MM.1S (cell line): ENCODE data around the gene PLTP.

Experiments
- DNase-seq: peaks from one replicate; pipeline ENCODE4 v3.0.0-alpha.2; 2015
- H2AFZ ChIP-seq: fragments of 300-600 bp; sonication (generic); 2 replicates; pipeline ENCODE4 v1.6.0; 2016; ENCODE audit warnings: antibody characterized with exemption, low read length
- H3F3A ChIP-seq: fragments of 300-600 bp; sonication (generic); 2 replicates; pipeline ENCODE4 v1.6.1; 2016; ENCODE audit warnings: mild to moderate bottlenecking, antibody characterized with exemption, low read length, moderate library complexity, mixed read lengths; ENCODE audit not compliant: insufficient read depth
- H3K27ac ChIP-seq: fragments of 300-600 bp; sonication (generic); 2 replicates; pipeline ENCODE4 v1.5.1; 2016; ENCODE audit warnings: mild to moderate bottlenecking, low read length
- H3K27me3 ChIP-seq: fragments of 300-600 bp; sonication (generic); replicated peaks from 2 replicates; pipeline ENCODE4 v1.6.0; 2016; ENCODE audit warnings: low read length; ENCODE audit not compliant: insufficient read depth
- H3K36me3 ChIP-seq: fragments of 300-600 bp; sonication (generic); replicated peaks from 2 replicates; pipeline ENCODE4 v1.6.1; 2016; ENCODE audit warnings: mild to moderate bottlenecking, low read length, mixed read lengths; ENCODE audit not compliant: insufficient read depth
- H3K4me1 ChIP-seq: fragments of 300-600 bp; sonication (generic); 2 replicates; pipeline ENCODE4 v1.6.1; 2016; ENCODE audit warnings: low read length, mixed read lengths
- H3K4me2 ChIP-seq: fragments of 300-600 bp; sonication (generic); 2 replicates; pipeline ENCODE4 v1.6.0; 2016; ENCODE audit warnings: low read depth, low read length
- H3K4me3 ChIP-seq: fragments of 300-600 bp; sonication (generic); 2 replicates; pipeline ENCODE4 v1.5.1; 2016; ENCODE audit warnings: low read length, mixed read lengths
- H3K79me2 ChIP-seq: fragments of 300-600 bp; sonication (generic); 2 replicates; pipeline ENCODE4 v1.6.1; 2016; ENCODE audit warnings: mixed run types, low read length, mixed read lengths
- H3K9ac ChIP-seq: fragments of 300-600 bp; sonication (generic); 2 replicates; pipeline ENCODE4 v1.6.1; 2016; ENCODE audit warnings: low read length, mixed read lengths
- H3K9me2 ChIP-seq: fragments of 300-600 bp; sonication (generic); replicated peaks from 2 replicates; pipeline ENCODE4 v1.6.1; 2016; ENCODE audit warnings: mild to moderate bottlenecking, low read length, mixed read lengths; ENCODE audit not compliant: insufficient read depth
- H3K9me3 ChIP-seq: fragments of 300-600 bp; sonication (generic); replicated peaks from 2 replicates; pipeline ENCODE4 v1.6.1; 2016; ENCODE audit warnings: mild to moderate bottlenecking, low read length, mixed read lengths; ENCODE audit not compliant: insufficient read depth
- H4K20me1 ChIP-seq: fragments of 300-600 bp; sonication (generic); 2 replicates; pipeline ENCODE4 v1.6.1; 2016; ENCODE audit warnings: mild to moderate bottlenecking, low read length, moderate library complexity, mixed read lengths; ENCODE audit not compliant: insufficient read depth
- CTCF ChIP-seq: fragments of 300-600 bp; sonication (generic); IDR thresholded peaks from 2 replicates; pipeline ENCODE4 v1.5.1; 2016; ENCODE audit warnings: antibody characterized with exemption, low read length, mixed read lengths
- EZH2 ChIP-seq: fragments of 300-600 bp; sonication (generic); optimal IDR thresholded peaks from 2 replicates; pipeline ENCODE3; 2017; ENCODE audit warnings: low read depth, mild to moderate bottlenecking, antibody characterized with exemption, low read length, mixed read lengths
- EZH2phosphoT487 ChIP-seq: fragments of 300-600 bp; sonication (generic); IDR thresholded peaks from 2 replicates; pipeline ENCODE4 v1.6.1; 2018; ENCODE audit warnings: antibody characterized with exemption, low read length

Gene PLTP

GRCh38 chr20:45924391-45925261 is 12.7 kb upstream of the PLTP start:
- Histone ChIP-seq H3K4me3 (no peak overlapping the region), H3K9ac (no peak overlapping the region), H2AFZ (no peak overlapping the region), H3K36me3 (no peaks in the 10 kb centered on the region), H3K4me1 (no peaks in the 10 kb centered on the region), H4K20me1 (no peaks in the 10 kb centered on the region), H3K27ac (no peak overlapping the region), H3K4me2 (no peak overlapping the region), H3K9me3 (no peaks in the 10 kb centered on the region), H3K79me2 (no peaks in the 10 kb centered on the region), H3K9me2 (no peaks in the 10 kb centered on the region), H3K27me3 (no peaks in the 10 kb centered on the region), H3F3A (no peaks in the 10 kb centered on the region)
- TF ChIP-seq CTCF, result no peak
- TF ChIP-seq EZH2, result no peak
- no peak for TF ChIP-seq EZH2phosphoT487
- no peak for DNase-seq

GRCh38 chr20:45921337-45922189 is 9.6 kb upstream of the PLTP start:
- Histone ChIP-seq H4K20me1 (no peaks in the 10 kb centered on the region), H3K9me2 (no peaks in the 10 kb centered on the region), H3K79me2 (no peaks in the 10 kb centered on the region), H2AFZ (no peak overlapping the region), H3K36me3 (no peaks in the 10 kb centered on the region), H3K4me3 (no peak overlapping the region), H3K4me2 (no peak overlapping the region), H3K27ac (no peak overlapping the region), H3F3A (no peaks in the 10 kb centered on the region), H3K9me3 (no peaks in the 10 kb centered on the region), H3K27me3 (no peaks in the 10 kb centered on the region), H3K9ac (no peak overlapping the region), H3K4me1 (no peaks in the 10 kb centered on the region)
- DNase-seq, result no peak
- TF ChIP-seq EZH2, result no peak
- TF ChIP-seq CTCF, result no peak
- no peak for TF ChIP-seq EZH2phosphoT487

- Histone ChIP-seq H3K36me3 (no peaks in the 10 kb centered on the region), H2AFZ (no peak overlapping the region), H3K4me3 (no peak overlapping the region), H3K4me2 (no peak overlapping the region), H3K27ac (no peak overlapping the region), H3K9me3 (no peaks in the 10 kb centered on the region), H3K79me2 (no peaks in the 10 kb centered on the region), H3K9ac (no peak overlapping the region), H3K9me2 (no peaks in the 10 kb centered on the region), H3K27me3 (no peaks in the 10 kb centered on the region), H4K20me1 (no peaks in the 10 kb centered on the region), H3F3A (no peaks in the 10 kb centered on the region), H3K4me1 (no peaks in the 10 kb centered on the region)
- no peak for DNase-seq
- TF ChIP-seq CTCF (no peak), EZH2phosphoT487 (no peak), EZH2 (no peak)
Measured at GRCh38 chr20:45920462-45921336, 8.7 kb upstream of the PLTP start.
